Activated CD4-positive, alpha-beta T cell treated with anti-CD3 and anti-CD28 coated beads for 4 hours (primary cell): Measurements from ENCODE around the gene PCARE.

Experiments
- DNase-seq, 2 donors: peaks; one replicate each; pipeline ENCODE4 v3.0.0-alpha.2; 2020

PCARE gene

GRCh38 chr2:29061616-29062015 is 12.7 kb downstream of the PCARE start:
- DNase-seq, result no peak

GRCh38 chr2:29061176-29061575 is 13.1 kb downstream of the PCARE start:
- no peak for DNase-seq

DNA sequence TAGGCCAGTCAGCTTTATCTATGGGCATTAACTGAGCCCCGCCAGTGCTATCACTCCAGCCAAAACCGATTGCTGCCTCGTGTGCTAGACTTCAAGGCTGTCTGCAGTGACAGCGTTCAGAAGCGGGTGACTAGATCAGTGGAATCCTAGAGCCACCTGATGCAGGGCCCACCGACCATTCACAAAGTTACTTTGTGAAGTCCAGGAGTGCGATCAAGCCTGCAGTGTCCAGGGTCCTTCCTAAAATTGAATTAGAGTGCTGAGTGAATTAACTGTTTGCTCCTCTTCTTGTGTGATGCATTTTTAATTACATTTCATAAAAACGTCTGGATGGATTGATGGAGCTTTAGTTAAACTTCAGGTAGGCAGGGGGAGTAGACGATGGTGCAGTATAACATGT is 13.9 kb downstream of the PCARE start:
- no peak for DNase-seq

GRCh38 chr2:29059624-29060023 is 14.7 kb downstream of the PCARE start:
- no peak for DNase-seq

- no peak for DNase-seq
Measured at GRCh38 chr2:29057006-29057405, 17.3 kb downstream of the PCARE start.

DNA sequence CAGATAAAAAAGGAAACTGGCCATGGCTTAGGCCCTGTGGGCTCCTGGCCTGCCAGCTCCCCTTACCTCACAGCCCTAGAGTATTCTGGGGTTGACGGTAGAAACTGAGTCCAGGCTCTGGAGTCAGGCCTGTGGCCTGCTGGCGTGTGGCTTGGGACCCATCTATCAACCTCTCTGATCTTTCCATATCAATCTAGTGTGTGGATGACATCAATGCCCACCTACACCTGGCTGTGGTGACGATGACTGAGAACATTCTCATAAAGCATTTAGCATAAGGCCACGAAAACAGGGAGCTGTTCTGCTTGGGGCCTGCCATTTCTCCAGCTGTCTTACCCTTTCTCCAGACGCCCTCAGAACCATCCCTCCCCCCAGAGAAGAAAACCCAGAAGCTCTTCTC is 17.9 kb downstream of the PCARE start:
- DNase-seq, result no peak

DNA sequence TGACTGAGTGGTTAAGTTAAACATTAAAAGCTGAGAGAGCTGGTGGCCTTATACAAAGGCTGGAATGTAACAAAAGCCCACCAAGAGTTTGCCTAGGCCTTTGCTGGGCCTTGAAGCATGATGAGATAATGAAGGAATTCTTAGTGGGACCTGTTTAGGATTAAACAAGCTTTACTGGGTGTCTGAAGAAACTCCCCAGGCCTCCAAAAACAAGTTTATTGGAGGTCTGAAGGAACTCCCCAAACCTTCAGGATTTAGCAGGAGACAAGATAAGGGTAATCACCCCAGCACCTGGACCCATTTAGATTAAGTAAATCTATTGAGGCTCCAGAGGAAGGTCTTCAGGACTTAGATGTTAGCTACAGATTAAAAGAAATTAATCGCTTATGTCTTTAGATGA is 18.7 kb downstream of the PCARE start:
- DNase-seq, result no peak

- DNase-seq, result no peak
Measured at GRCh38 chr2:29054430-29054829, 19.9 kb downstream of the PCARE start.

DNA sequence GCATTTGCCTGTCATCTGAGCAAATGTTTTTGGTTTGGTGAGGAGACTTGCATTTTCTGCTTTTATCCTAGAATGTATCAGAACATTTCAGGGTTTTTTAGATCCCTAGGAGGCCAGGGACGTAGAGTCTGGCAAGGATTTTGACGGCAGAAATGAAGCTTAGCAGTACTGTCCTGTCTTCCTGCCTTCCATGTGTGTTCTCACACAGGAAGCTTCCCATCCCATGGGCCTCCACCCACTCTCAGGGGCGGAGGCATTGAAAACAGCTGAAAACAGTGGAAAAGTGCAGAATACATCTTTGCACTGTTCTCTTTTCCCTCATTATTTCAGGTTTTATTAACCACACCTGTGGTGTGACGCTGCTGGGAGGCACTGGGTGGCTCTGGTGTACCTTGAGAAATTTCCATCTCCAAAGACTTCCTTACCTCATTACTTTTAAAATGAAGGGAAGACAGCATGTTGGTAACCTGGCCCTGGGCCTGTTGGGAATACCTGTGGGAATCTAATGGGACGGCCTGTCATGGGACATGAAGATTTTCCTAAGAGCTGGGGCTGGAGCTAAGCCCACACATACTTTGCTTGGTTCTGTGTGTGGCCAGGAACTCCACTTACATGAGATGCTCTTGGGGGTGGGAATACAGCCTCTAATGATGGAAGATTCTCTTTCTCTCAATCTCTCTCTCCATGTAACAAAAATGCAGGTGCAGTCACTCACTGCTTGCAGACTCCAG is 20.5 kb downstream of the PCARE start:
- DNase-seq, result no peak

DNA sequence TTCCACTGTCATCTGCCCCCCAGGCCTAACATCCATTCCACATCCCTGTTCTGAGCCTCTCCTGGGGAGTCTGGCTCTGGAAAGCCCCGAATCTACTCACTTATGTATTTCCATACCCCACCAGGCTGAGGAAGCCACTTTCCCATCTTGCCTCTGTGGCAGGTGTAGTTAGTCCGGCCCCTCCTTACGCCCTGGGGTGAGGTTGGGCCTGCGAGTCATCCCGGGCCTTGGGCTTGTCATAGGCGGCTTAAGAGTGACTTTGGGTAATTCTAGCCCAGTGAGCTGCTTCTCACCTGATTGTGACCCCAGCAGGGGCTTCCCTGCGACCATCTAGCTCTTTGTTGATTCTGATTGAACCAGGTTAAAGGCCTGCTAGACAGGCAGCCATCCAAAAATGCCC is 21.1 kb downstream of the PCARE start:
- DNase-seq, result no peak

GRCh38 chr2:29052807-29053206 is 21.5 kb downstream of the PCARE start:
- no peak for DNase-seq

DNA sequence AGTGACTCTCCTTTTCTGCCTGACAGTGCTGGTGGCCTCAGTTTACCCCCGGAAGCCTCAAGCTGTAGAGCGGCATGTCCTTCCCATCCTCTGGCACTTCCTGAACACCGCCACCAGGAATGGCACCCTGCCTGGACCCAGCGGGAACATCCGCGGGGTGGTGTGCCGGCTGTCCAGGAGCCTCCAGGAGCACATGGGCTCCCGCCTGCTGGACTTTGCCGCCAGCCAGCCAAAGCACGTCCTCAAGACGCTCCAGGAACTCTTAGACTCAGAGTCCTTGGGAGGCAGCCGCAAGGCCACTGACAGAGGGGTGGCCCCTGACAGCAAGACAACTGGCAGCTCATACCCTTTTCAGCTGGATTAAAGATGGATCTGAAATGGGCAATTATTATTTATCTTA is 22.6 kb downstream of the PCARE start:
- DNase-seq, result no peak

- no peak for DNase-seq
Measured at GRCh38 chr2:29050591-29050990, 23.7 kb downstream of the PCARE start.

DNA sequence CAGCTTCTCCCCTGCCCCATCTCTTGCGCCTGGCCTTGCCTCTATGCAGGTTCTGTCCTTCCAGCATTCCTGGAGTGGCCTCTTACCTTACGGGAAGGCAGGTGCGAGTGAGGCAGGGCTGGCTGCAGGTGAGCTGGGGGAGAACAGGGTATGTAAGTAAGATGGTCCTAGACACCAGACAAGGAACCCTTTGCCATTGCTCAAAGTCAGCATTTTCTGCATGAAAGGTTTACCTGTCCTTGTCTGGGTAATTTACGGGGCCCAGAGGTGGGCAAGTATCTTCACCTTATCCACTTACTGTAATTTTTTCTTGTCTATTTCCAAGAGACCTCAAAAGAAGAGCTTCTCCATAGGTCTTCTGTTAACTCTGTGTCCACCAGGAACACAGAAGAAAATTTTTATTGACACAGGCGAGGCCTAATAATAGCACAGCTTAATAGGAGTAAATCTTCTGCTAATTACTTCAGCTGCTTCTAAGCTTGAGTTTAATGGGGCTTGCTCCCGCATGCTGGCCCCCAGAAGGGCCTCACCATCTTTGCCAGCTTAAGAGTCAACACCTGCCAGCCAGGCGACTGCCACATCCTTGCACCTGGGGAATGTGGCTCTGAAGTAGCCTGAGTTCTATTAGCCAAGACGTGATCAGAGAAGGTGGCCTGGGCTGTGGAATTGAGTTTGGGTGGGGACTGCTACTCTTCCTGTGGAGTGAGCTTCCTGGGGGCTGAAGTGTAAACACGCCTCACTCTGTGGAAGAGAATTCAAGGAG is 27.1 kb downstream of the PCARE start:
- DNase-seq, result no peak

GRCh38 chr2:29046321-29046720 is 28.0 kb downstream of the PCARE start:
- DNase-seq, result no peak

GRCh38 chr2:29044459-29044858 is 29.9 kb downstream of the PCARE start:
- DNase-seq, result no peak

DNA sequence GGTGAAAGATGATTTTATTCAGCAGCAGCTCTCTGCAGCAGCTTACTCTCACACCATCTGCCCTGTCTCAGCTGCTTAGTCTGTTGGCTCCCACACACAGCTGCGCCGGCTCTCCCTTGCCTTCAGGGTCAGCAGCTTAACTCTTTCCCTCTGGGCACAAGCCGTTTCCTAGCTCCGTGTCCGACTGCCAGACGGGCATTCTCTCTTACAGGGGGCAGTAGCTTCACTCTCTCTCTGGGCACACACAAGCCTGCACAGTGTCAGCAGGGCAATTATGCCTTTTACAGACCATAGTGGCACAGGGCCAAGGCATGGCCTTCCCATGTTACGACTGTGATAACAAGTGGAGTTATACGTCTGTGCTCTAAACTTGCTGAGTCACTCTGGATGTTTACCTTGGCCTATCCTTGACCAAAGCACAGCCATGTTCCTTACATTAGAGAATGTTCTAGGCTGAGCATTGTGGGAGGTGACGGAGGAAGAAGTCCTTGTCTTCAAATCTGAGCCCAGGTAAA is 31.7 kb downstream of the PCARE start:
- DNase-seq, result no peak

DNA sequence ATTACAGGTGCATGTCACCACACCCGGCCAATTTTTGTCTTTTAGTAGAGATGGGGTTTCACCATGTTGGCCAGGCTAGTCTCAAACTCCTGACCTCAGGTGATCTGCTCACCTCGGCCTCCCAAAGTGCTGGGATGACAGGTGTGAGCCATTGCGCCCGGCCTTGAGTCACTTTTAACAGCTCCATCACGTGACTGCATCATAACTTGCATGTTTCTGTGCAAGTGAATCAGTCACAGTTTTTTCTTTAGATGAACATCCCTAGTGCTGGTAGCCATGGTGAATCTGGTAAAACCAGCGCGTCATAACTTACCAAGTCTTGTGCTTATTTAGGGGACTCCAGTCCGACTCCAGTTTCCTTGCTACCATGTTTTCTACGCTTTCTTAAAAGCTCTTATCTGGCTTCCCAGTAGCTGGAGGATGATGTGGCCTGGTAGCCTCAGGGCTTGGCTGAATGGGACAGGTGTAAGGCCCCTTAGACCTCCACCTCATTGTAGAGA is 33.1 kb downstream of the PCARE start:
- DNase-seq, result no peak

GRCh38 chr2:29040552-29040951 is 33.8 kb downstream of the PCARE start:
- DNase-seq, result no peak

GRCh38 chr2:29039718-29040480 is 34.4 kb downstream of the PCARE start:
- no peak for DNase-seq

- no peak for DNase-seq
Measured at GRCh38 chr2:29035016-29035745, 39.1 kb downstream of the PCARE start.

- DNase-seq, result no peak
Measured at GRCh38 chr2:29033656-29034055, 40.7 kb downstream of the PCARE start.

- DNase-seq, result no peak
Measured at GRCh38 chr2:29033172-29033571, 41.2 kb downstream of the PCARE start.
